Fibroblast of skin of right biceps (primary cell): ENCODE data around the gene EDAR.

Source experiments
- DNase-seq: peaks from one replicate; pipeline ENCODE4 v3.0.0-alpha.2; 2013

EDAR gene

DNA sequence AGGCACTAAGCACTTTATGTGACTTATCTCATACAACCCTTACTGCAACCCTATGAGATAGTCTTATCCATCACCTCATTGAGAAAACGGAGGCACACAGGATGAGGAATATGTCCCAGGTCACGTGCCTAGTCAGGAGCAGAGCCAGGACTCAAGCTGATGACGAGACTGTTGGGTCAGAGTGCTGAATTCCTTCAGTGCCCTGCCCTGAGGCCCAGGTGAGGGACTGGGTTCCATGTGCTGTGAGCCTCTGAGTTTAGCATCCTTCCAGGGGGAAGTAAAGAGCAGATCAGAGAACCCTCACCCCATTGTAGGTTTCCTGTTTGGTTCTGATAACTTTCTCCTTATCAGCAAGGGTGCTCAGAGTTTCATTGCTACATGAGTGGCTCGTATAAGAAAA, 11.7 kb upstream of the EDAR start:
- no peak for DNase-seq

DNA sequence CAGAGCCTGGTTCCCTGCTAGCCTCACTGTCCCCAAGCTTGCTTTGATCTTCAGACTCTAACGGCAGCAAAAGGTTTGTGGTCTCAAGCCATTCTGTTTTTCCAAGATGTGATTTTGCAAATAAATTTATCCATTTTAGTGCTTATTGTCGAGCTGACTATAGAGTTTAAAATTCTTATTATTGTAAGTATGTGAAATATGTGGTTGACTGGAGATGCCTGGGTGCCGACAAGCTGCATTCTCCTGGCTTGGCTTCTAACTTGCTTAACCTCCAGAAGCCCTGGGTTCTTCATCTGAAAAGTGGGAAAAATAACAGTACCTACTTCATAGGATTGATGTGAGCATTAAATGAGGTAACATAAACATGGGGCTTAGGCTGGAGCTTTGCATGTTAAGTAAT, 9.9 kb upstream of the EDAR start:
- peak; percentile 35 for DNase-seq

DNA sequence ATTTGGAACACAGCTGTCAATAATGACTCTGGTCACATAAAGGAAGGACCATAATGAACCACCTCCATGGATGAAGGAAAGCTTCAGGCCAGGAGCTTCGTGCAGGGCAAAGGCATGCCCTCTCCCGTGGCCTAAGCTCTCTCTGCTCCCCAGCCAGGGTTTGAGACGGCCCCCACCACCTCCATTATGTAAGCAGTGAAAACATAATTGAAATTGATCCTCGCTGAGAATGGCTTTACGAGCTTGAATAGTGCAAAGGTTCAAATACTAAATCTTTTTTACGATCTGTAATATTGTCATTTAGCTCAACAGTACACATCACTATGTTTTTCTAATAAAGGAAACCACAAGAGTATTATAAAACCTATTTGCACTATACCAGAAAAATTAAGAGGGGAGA, 5.2 kb upstream of the EDAR start:
- DNase-seq = no peak

DNA sequence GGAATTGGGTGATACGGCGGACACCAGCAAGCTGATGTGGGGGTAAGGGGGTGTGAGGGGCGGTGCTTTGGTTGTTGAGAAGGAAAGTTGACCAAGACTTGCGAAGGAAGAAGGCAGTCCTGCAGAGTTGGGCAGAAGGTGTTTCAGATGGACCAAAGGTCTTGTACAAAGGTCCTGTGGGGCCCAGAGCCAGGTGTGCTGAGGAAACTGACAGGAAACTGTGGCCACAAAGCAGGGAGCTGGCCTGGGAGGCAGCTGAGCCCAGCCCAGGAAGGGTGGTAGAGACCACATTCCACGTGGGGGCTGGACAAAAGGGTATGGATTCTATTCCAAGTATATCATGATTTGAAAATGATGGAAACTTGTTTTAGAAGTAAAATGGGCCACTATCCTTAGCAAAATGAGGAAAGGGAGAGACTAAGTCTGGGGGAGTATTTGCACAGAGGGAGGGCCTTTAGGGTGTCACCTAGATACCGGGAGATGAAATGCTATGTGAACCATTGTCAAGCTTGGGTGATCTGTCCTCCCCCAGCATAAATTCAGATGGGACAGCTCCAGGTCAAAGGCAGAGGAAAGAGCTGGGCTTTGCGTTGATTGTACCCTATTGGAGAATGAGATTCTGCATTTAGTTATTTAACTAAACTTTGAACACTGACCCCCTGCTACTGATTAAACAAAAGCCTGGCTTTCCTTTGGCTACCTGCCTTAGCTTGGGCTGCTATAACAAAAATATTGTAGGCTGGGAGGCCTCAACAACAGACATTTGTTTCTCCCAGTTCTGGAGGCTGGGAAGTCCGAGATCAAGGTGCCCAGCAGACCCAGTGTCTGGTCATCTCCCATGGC, 4.3 kb upstream of the EDAR start:
- DNase-seq = no peak

DNA sequence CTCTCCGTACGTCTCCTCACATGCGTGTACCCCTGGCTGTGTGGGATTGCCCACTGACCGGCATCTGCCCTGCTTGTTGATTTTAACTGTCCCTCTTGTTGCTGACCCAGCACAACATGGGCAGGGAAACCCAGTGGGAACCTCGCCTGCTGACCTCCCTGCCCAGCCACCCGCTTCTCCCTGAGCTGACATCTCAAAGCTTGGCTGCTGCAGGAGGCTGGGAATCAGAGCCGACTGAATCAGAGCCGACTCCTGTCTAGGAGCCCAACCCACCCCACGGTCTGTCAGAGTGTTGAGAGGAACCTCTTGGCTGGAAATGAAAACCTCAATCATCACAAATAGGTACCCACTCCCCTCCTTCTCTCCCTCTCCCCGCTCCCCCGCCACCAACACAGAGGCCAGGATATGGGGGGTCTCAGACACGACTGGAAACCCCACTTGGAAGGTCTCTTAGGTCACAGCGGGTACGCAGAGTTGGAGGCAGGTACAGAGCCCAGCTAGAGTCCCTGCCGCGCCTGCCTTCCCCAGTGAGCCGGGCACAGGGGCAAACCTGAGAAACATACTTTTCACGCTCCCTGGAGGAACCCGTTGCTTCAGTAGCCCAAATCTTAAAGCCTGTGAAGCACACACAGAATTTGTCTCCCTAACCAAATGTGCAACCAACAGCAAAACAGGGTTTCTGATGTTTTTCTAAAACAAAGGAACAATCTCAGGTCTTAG, 784 bp downstream of the EDAR start:
- no peak for DNase-seq

DNA sequence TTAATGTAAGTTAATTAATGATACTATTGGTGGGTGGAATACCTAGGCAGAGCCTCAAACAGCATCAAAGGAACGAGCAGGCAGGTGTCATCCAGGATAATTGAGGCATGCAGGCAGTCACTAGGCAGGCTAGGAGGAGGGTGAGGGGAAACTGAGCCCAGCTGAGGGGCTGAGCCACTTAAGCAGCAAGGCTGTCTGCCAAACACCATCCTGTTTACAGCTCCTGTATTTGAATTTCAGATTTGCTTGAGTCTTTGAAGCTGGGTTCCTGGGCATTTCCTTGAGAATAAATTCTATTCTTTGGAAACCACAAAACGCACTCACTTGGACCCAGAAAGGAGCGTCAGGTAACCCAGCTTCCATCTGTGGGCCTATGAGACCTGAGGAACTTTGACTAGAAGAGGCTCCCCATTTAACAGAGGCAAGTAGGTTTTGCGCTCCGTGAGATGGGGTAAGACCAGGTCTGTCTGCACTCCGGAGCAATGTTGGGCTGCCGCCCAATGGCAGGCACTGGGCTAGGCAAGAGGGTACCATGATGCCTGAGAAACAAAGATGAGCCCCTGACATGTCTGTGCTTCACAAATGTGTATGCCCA, 2.0 kb downstream of the EDAR start:
- no peak for DNase-seq

DNA sequence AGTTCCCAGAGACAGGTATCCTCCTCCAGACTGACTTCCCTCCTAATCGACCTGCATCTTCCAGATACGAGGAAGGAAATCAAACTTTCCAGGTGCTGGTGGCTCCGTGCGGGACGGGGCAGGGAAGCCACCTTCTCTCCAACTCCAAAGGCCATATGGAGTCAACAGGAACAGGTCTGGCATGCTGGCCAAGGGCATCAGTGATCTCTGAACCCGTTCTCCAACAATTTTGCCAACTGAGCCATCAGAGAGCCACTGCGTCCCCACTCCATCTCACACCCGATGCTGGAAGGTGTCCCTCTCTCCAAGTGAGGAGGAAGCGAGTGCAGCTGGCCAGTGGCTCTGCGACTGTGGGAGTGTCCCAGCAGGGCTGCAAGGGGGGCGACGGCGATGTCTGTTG, 5.4 kb downstream of the EDAR start:
- DNase-seq = no peak

DNA sequence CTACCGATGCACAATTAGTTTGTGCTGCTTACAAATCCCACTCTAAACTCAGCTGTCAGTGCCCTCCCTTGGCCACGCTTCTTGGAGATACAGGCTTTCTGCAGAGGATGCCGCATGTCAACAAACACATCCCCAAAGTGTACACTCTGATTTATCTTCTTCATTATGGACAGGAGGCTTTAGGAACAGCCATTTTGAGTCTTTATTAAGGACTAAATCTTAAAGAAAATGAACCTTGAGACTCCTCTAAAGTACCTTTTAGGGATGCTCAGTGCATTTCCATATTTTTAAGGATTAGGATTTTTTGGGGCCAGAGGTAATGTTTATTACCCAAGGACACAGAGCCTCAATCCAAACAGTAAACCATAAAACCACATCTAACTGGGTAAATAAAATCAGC, 6.0 kb downstream of the EDAR start:
- DNase-seq = no peak

DNA sequence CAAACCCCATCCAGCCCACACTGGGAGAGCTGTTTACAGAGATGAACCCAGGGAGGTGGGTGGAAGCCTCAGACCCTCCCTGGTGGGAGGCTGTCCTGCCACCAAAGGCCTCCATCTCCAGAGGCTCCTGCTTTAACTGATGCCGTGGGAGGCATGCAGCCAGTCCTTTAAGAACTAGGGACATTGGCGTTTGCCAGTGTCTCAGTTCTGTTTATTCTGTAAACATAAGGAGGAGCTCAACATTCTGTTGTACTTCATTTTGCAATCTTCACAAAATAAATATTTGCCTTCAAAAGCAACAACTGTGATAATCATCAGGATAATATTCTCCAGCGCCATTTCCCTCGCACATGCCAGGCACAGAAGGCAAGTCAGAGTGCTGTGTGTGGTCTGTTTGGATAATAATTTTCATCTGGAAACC, 6.8 kb downstream of the EDAR start:
- DNase-seq = no peak

DNA sequence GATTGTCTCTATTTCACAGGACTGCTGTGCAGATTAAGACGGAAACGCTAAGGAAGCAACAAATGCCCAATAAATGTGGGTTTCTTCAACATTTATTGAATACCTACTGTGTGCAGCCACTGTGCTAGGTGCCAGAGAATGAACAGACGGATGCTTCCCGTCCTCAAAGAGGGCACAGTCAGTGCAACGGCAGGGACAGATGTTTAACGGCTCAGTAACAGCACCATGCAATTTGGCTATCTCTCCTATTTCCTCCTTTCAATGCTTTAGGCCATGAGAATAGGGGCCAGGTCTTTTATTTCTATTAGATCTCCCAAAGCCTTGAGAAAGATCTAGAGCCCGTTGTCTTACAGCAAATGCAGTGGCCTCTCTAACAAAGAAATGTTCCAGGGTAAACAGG, 7.2 kb downstream of the EDAR start:
- DNase-seq = no peak

DNA sequence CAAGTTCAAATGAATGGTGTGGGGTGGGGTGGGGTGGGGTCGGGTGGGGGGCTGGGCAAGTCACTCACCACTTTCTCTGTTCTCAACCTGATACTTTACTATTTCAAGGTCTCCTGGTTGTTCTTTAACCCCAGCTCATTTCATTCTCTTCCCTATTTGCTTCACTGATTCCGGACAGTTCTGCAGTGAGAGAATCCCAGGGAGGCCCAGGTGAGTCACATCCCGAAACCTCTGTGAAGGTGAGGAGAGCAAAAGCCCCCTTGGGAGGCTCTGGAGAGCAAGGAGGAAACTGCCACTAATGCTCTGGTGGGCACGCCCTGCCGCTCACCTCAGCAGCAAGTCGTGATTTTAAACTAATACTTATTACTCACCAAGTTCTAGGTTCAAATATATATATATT, 8.9 kb downstream of the EDAR start:
- DNase-seq = no peak

DNA sequence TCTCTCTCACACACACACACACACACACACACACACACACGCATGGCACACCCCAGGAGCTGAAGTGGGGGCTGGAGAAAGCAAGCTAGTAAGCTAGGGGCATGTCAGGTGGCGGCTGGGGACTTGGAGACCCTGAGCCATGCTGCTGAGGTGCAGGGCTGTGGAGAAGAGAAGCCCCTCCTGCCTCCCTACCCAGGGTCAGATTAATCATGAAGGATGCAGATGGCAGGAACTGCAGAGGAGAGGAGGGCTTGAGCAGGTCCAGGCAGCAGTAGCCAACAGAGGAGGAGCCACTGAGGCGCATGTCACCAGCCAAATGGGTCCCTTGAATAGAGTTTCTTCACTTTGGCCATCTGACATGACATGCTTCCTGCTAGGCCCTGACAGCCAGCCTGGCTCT, 9.6 kb downstream of the EDAR start:
- no peak for DNase-seq

DNA sequence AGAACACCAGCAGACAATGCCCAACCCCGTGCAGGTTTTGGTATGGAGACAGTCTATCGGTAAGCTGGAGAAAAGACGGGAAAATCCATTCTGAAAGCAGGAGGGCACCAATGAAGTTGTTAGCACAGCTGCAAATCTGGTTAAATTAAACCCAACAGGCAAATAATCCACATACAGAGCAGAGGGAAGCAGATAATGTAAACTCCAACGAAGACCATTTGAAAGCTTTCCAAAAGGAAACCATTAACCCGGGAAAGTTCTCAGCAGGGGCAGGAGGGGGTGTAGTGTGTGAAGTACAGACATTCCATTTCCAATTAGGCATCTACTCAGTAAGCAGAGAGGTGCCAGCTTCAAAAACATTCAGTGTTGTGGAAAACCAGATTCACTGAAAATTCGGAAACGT, 10.3 kb downstream of the EDAR start:
- peak; percentile 14 for DNase-seq

DNA sequence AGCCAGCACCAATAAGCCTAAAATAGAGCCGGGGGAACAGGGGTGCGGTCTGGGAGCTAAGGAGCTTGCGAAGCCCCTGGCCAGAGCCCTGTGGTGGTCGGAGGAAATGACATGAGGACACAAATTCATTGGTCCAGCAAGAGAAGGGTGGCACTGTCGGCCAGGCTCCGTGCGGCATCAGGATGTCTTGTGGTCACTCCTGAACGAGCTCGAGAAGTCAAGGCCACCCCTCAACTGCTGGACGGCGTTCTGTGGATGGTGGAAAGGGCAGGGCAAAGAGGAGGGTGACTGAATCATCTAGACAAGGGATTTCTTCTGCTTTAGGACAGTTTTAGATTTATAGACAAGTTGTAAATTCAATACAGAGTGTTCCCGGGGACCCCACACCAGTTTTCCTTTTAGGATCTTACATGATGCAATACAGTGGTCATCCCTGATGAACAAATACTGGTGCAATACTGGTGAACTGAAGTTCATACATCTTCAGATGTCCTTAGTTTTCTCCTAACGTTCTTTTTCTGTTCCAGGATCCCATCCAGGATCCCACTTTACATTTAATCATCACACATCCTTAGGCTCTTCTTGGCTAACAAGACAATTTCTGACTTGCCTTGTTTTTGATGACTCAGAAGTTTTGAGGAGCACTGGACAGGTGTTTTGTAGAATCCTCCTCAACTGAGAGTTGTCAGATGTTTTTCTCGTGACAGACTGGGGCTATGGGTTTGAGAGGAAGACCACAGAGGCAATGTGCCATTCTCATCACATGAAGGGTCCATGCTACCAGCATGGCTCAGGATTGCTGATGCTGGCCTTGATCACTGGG, 13.2 kb downstream of the EDAR start:
- DNase-seq = no peak

DNA sequence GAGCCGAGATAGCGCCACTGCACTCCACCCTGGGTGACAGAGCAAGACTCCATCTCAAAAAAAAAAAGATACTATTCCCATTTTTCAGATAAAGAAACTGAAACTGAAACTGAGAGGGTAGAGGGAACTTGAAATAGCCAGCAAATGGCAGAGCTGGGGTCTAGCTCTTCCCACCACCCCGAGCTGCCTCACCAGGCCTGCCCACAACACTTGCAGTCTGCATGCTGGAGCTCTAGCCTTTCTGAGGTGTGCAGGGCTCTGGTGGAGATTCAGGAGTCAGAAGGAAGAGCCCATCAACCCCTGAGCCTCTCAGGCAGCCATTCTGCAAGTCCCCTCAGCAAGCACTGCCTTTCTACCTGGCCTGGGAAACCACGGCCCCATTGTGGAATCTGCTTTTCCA, 14.3 kb downstream of the EDAR start:
- DNase-seq = no peak

DNA sequence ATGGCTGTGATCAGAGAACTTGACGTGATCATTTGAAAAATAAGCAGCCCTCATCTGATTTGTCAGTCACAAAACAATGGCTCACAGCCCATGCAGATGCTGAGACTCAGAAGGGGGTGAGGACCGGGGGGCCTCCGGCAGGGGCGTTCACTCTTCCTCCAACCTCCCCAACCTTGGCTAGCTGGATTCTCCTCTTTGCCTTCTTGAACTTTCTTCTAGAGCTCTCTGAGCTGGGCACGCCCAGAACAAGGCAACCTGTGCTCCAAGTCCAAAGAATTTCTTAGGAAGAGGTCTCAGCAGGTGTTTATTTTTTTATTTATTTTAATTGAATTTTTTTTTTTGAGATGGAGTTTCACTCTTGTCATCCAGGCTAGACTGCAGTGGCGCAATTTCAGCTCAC, 16.4 kb downstream of the EDAR start:
- no peak for DNase-seq

DNA sequence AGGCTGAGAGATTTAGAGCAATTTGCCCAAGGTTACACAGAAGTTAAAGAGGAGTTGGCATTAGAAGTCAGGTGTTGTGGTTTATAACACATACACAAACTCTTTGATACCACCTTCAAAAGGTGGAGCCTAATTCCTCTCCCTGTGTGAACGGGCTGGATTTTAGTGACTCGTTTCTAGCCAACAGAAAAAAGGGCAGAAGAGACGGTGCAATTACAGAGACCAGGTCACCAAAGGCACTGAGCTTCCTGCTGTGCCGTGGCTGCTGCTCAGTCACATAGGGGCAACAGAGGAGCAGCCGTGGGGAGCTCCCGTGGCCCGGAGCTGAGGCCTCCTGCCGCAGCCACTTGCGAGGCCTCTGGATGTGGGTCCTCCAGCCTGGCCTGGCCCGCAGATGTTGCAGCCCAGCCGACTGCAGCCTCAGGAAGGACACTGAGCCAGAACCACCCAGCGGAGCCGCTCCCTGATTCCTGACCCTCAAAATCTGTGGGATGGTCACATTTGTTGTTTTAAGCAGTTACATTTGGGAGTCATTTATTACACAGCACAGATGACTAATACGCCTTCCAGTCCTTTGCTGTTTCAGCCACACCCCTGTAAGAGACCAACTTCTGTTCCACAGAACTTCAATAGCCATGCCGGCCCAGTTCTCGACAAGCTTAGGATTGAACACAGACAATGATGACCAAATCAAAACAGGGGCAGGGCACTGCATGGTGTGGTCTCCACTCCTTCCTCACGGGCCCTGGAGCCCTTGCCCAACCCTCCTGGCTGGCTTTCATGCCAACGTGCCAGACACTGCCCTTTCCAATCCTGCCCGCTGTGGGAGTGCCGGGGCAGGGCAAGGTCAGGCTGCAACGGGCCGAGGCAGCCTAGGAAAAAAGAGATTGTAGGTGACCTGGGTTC, 17.1 kb downstream of the EDAR start:
- DNase-seq = peak; percentile 6

DNA sequence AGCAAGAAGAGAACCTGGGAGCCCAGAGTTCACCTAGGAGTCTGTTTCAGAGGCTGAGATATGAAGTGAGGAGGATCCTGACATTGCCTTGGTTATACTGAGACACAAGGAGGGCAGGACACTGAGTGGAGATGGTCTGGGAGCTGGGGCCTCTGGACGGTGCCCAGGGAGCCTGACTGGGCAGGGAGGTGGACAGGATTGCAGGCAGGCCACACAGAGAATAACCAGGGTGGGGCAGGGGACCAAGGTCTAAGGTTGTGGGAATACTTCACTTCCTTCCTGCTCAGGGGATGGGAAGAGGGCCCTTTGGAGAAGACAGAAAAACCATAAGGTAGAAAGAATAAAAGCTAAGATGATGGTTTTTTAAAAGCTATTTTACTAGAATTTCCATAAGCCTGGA, 18.7 kb downstream of the EDAR start:
- no peak for DNase-seq

DNA sequence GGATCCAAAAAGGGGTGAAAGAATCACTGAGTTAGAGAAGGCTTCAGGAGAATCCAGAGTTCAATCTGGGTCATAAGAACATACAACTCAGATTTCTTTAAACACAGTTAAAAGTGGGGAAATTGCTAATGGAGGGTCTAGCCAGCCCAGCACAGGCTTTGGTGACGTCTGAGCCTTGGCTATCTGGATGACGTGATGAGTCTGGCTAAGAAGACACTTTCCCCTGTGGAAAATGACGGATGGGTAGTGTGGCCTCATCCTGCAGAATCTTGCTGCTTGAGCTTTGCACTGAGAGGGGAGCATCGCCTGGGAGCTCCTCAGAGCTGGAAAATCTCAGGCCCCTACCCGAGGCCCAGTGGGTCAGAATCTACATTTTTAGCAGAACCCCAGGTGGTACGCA, 19.2 kb downstream of the EDAR start:
- DNase-seq = no peak

DNA sequence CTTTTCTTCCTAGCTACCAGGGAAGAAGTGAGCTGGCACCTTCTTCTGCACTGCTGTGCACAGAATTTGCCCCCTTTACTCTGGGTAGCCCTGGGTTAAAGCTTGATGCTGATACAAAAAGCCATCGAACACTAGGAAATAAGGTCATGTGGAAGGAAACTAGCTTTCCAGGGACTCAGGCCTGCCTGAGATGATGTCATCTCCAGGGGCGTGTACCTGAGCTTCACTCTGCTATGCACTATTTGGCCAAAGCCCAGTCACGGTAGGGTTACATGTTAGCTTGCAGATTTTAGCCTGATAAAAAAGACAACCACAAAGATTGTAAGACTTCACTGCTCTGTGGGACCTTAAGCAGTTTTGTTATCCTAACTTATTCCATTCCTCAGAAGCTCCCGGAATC, 20.4 kb downstream of the EDAR start:
- DNase-seq = peak; percentile 18

DNA sequence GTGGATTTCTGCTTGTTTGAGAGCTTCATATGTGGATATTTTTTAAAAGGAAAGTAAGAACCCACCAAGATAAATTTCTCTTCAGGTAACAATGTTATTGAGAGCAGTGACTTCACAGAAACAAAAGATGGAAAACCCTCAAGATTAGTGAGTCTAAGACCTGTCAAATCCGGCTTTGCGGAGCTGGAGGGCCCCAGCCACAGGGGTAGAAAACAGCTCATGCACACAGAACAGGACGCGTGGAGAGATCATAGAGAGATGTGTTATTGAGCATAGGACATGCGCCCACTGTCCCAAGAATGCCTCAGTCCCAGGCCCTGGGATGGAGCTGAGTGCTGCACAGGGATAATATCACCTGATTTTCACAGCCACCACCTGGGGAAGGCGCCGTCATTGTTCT, 21.3 kb downstream of the EDAR start:
- no peak for DNase-seq
